H1 (cell line): Measurements from ENCODE around the gene IGFBP6. TPM values are rescaled to one million over a fixed set of nuclear protein-coding genes. Genes with fewer than 3 reads are reported as not detected.
A peak's percentile ranks its signal among the peaks of the same experiment; 100 is the strongest.

Experiments used
- CTCF ChIA-PET: fragments of 300-600 bp; sonication (Branson Sonifier 250); formaldehyde crosslinking; loops from one replicate; lab custom pipeline; 2021; ENCODE audit not compliant: partially characterized antibody; lab: Charles Lee
- POLR2A ChIA-PET: fragments of 300-600 bp; sonication (Branson Sonifier 250); formaldehyde crosslinking; loops from one replicate; lab custom pipeline; 2021; ENCODE audit warnings: inconsistent platforms; ENCODE audit not compliant: partially characterized antibody; lab: Charles Lee
- DNase-seq, 2 experiments: peaks; one replicate each; pipeline versions ENCODE4 v3.0.0 to v3.0.0-alpha.2; 2010 to 2022; ENCODE audit warnings: low spot score in 2 of 2, low read depth in 1 of 2, mixed read lengths in 1 of 2
- FAIRE-seq: peaks from 2 replicates; lab custom pipeline; 2011; peaks lifted over from hg19 to GRCh38; lab: Jason Lieb, UNC
- H2AFZ ChIP-seq: 2 replicates; pipeline ENCODE4 v1.8.1; 2012; ENCODE audit warnings: low read length, inconsistent platforms
- H2AK5ac ChIP-seq: 2 replicates; pipeline ENCODE4 v1.6.1; 2013; ENCODE audit warnings: low read depth, low read length
- H2BK120ac ChIP-seq: replicated peaks from 2 replicates; pipeline ENCODE3; 2013; ENCODE audit warnings: low read depth, low read length, inconsistent platforms
- H2BK12ac ChIP-seq: 2 replicates; pipeline ENCODE4 v1.6.1; 2013; ENCODE audit warnings: low read depth, low read length
- H2BK15ac ChIP-seq: 2 replicates; pipeline ENCODE4 v1.6.1; 2013; ENCODE audit warnings: low read length
- H2BK20ac ChIP-seq: 2 replicates; pipeline ENCODE4 v1.6.1; 2013; ENCODE audit warnings: low read length
- H2BK5ac ChIP-seq: 2 replicates; pipeline ENCODE4 v1.6.1; 2013; ENCODE audit warnings: low read depth, low read length
- H3K14ac ChIP-seq: 2 replicates; pipeline ENCODE4 v1.6.1; 2013; ENCODE audit warnings: inconsistent platforms; ENCODE audit not compliant: insufficient read length
- H3K18ac ChIP-seq: 2 replicates; pipeline ENCODE4 v1.6.1; 2013; ENCODE audit warnings: low read length; ENCODE audit errors: extremely low read depth
- H3K23ac ChIP-seq: 2 replicates; pipeline ENCODE4 v1.6.1; 2013; ENCODE audit warnings: inconsistent platforms; ENCODE audit not compliant: insufficient read length
- H3K23me2 ChIP-seq: 2 replicates; pipeline ENCODE4 v1.6.1; 2013; ENCODE audit warnings: low read depth, low read length
- H3K27ac ChIP-seq: 2 replicates; pipeline ENCODE4 v1.6.1; 2011; ENCODE audit warnings: low read depth, low read length, inconsistent platforms
- H3K27me3 ChIP-seq, 4 experiments: replicated peaks in 1 of 4; 1 replicate in 1 of 4; 2 replicates in 3 of 4; pipeline versions ENCODE4 v1.6.1 to v1.8.1; 2011 to 2013; ENCODE audit warnings: low read length in 3 of 4, mild to moderate bottlenecking in 3 of 4, inconsistent platforms in 2 of 4, mixed read lengths in 2 of 4, moderate library complexity in 1 of 4; ENCODE audit not compliant: control insufficient read depth in 3 of 4, insufficient read depth in 3 of 4; ENCODE audit errors: extremely low read depth in 1 of 4
- H3K36me3 ChIP-seq, 4 experiments: 2 replicates each; pipeline versions ENCODE4 v1.6.1 to v1.8.1; 2011 to 2013; ENCODE audit warnings: mild to moderate bottlenecking in 4 of 4, low read length in 3 of 4, moderate library complexity in 2 of 4, control low read depth in 1 of 4, inconsistent platforms in 1 of 4; ENCODE audit not compliant: insufficient read depth in 4 of 4, control insufficient read depth in 2 of 4
- H3K4ac ChIP-seq: replicated peaks from 2 replicates; pipeline ENCODE3; 2013; ENCODE audit warnings: low read length, low read depth, mixed read lengths, inconsistent platforms; ENCODE audit not compliant: insufficient read length
- H3K4me1 ChIP-seq, 4 experiments: replicated peaks in 1 of 4; 1 replicate in 1 of 4; 2 replicates in 3 of 4; pipeline versions ENCODE4 v1.6.1 to v1.8.1; 2011 to 2013; ENCODE audit warnings: low read length in 3 of 4, inconsistent platforms in 2 of 4, mixed read lengths in 1 of 4; ENCODE audit not compliant: insufficient read depth in 4 of 4, control insufficient read depth in 3 of 4
- H3K4me2 ChIP-seq, 2 experiments: 2 replicates each; pipeline versions ENCODE4 v1.6.1 to v1.8.1; 2011 to 2013; ENCODE audit warnings: low read depth in 2 of 2, low read length in 2 of 2, control low read depth in 1 of 2, inconsistent platforms in 1 of 2, mild to moderate bottlenecking in 1 of 2; ENCODE audit not compliant: insufficient read depth in 1 of 2
- H3K4me3 ChIP-seq, 4 experiments: fragments of 200-600, 300-600 bp in 1 of 4; sonication (generic), shearing (Covaris generic), sonication (Bioruptor Twin) in 1 of 4; 2 replicates each; pipeline versions ENCODE4 v1.5.1 to v1.8.1; 2011 to 2016; ENCODE audit warnings: low read length in 4 of 4, low read depth in 3 of 4, control low read depth in 2 of 4, inconsistent platforms in 2 of 4, mild to moderate bottlenecking in 2 of 4, mixed read lengths in 1 of 4, moderate library complexity in 1 of 4; ENCODE audit not compliant: insufficient read depth in 2 of 4; ENCODE audit errors: extremely low read depth in 1 of 4
- H3K56ac ChIP-seq: replicated peaks from 2 replicates; pipeline ENCODE3; 2013; ENCODE audit warnings: low read depth, mild to moderate bottlenecking, mixed read lengths, low read length, inconsistent platforms; ENCODE audit not compliant: insufficient read length
- H3K79me1 ChIP-seq: 2 replicates; pipeline ENCODE4 v1.6.1; 2013; ENCODE audit warnings: low read depth, low read length, control low read depth
- H3K79me2 ChIP-seq, 2 experiments: 2 replicates each; pipeline versions ENCODE4 v1.6.1 to v1.8.1; 2012 to 2013; ENCODE audit warnings: low read length in 2 of 2, mild to moderate bottlenecking in 2 of 2, inconsistent platforms in 1 of 2; ENCODE audit not compliant: insufficient read depth in 2 of 2, control insufficient read depth in 1 of 2
- H3K9ac ChIP-seq, 4 experiments: replicated peaks in 1 of 4; 1 replicate in 1 of 4; 2 replicates in 3 of 4; pipeline versions ENCODE4 v1.6.1 to v1.8.1; 2011 to 2013; ENCODE audit warnings: low read depth in 3 of 4, low read length in 3 of 4, control low read depth in 2 of 4, mild to moderate bottlenecking in 2 of 4, moderate library complexity in 2 of 4, inconsistent platforms in 1 of 4; ENCODE audit errors: extremely low read depth in 1 of 4
- H3K9me3 ChIP-seq, 2 experiments: 2 replicates each; pipeline versions ENCODE4 v1.6.1 to v1.8.1; 2012 to 2013; ENCODE audit warnings: mild to moderate bottlenecking in 2 of 2, moderate library complexity in 2 of 2, control low read depth in 1 of 2, inconsistent platforms in 1 of 2, low read depth in 1 of 2, low read length in 1 of 2, mixed read lengths in 1 of 2; ENCODE audit not compliant: insufficient read depth in 2 of 2
- H4K20me1 ChIP-seq, 2 experiments: replicated peaks in 1 of 2; 2 replicates each; pipeline versions ENCODE3 to v1.8.1; 2011 to 2013; ENCODE audit warnings: inconsistent platforms in 2 of 2, low read length in 2 of 2, mild to moderate bottlenecking in 1 of 2; ENCODE audit not compliant: insufficient read depth in 2 of 2, control insufficient read depth in 1 of 2
- H4K5ac ChIP-seq: 2 replicates; pipeline ENCODE4 v1.6.1; 2013; ENCODE audit warnings: low read length, low read depth, mixed read lengths, inconsistent platforms; ENCODE audit not compliant: insufficient read length
- H4K8ac ChIP-seq: 2 replicates; pipeline ENCODE4 v1.8.0; 2013; ENCODE audit warnings: mild to moderate bottlenecking, moderate library complexity, low read length, inconsistent platforms; ENCODE audit not compliant: insufficient read depth; ENCODE audit errors: extremely low read depth
- H4K91ac ChIP-seq: replicated peaks from 2 replicates; pipeline ENCODE3; 2013; ENCODE audit warnings: low read length, mixed read lengths, inconsistent platforms; ENCODE audit not compliant: insufficient read length
- CBX5 ChIP-seq: fragments of 300-800, 300-1000 bp; sonication (generic); IDR thresholded peaks from 2 replicates; pipeline ENCODE4 v1.7.1; 2016; ENCODE audit warnings: antibody characterized with exemption, low read length, low read depth
- CTCF ChIP-seq, 3 experiments: IDR thresholded peaks; 1 replicate in 2 of 3; 2 replicates in 1 of 3; pipeline versions ENCODE4 v1.5.1 to v1.6.1; 2011; ENCODE audit warnings: low read length in 3 of 3, mild to moderate bottlenecking in 3 of 3, inconsistent platforms in 2 of 3, low read depth in 1 of 3, moderate library complexity in 1 of 3; ENCODE audit not compliant: insufficient read depth in 1 of 3; ENCODE audit errors: control extremely low read depth in 1 of 3
- GABPA ChIP-seq: IDR thresholded peaks from 2 replicates; pipeline ENCODE4 v1.6.1; 2011; ENCODE audit warnings: mild to moderate bottlenecking, low read length, moderate library complexity, borderline replicate concordance; ENCODE audit not compliant: insufficient read depth
- GTF2F1 ChIP-seq: IDR thresholded peaks from 2 replicates; pipeline ENCODE4 v1.6.1; 2012; ENCODE audit warnings: low read depth, low read length, improper control_type of control experiment, borderline replicate concordance
- MAFK ChIP-seq: IDR thresholded peaks from 2 replicates; pipeline ENCODE4 v1.6.1; 2012; ENCODE audit warnings: low read depth, mild to moderate bottlenecking, improper control_type of control experiment, low read length
- TBP ChIP-seq: IDR thresholded peaks from 2 replicates; pipeline ENCODE4 v1.6.1; 2011; ENCODE audit warnings: low read depth, low read length, improper control_type of control experiment
- TCF12 ChIP-seq: IDR thresholded peaks from 2 replicates; pipeline ENCODE4 v1.6.1; 2011; ENCODE audit warnings: low read depth, mild to moderate bottlenecking, low read length
- WGBS, 2 experiments: shearing (Covaris generic) in 1 of 2; methylation state at CpG; one replicate each; pipeline versions ENCODE4 v1.1.6 to v1.1.7; 2013 to 2015; ENCODE audit warnings: low lambda C conversion rate in 2 of 2, mixed read lengths in 2 of 2, inconsistent platforms in 1 of 2, low coverage in 1 of 2, missing lambda C conversion rate in 1 of 2; ENCODE audit not compliant: insufficient replicate concordance in 2 of 2, insufficient coverage in 1 of 2, insufficient read length in 1 of 2; ENCODE audit errors: extremely low coverage in 1 of 2, missing lambda C conversion rate in 1 of 2; 5-methylcytosine and 5-hydroxymethylcytosine counted together
- polyA plus RNA-seq, 7 experiments: library from polyadenylated mRNA; depleted of rRNA in 3 of 7; stranded (reverse) in 5 of 7; unstranded in 2 of 7; fragments of >200 nt in 5 of 7; fragments of 200-250 nt in 2 of 7; gene quantifications; 1 replicate in 5 of 7; 2 replicates in 1 of 7; 4 replicates in 1 of 7; pipeline versions ENCODE4 v1.2.1 to v1.2.3, GENCODE V29; 2011 to 2013; ENCODE audit warnings: missing spikeins in 2 of 7, mixed read lengths in 2 of 7
- total RNA-seq: library from RNA; stranded (reverse); fragmentation: NEBNext Ultra II Directional; extraction: Animal tissue kit (Norgen Biotek cat#: 25700); gene quantifications from 2 replicates; pipeline ENCODE4 v1.2.1, GENCODE V29; 2021
- TF ChIP-seq, protein P1 (sequence below): IDR thresholded peaks from 2 replicates; pipeline ENCODE4 v1.6.1; 2012; ENCODE audit warnings: inconsistent platforms

The IGFBP6 gene
- total and polyA plus RNA-seq, 2 of the 8 experiments (the other 6 are each of a cell fraction or from before 2014, with no cell fraction given): 13.7 to 14.7 TPM

- CTCF ChIA-PET: interaction anchor here (19.1 kb wide), 1 partner anchor 36 kb away, joined by 531 read pairs; the partner anchor contains the start of gene SPRYD3
- H3K79me1 ChIP-seq: no peaks in the 10 kb centered on the region
- H4K8ac ChIP-seq: no peak overlapping the region; the same call in 1 of the 2 replicates
- H4K5ac ChIP-seq: no peak overlapping the region
- H3K56ac ChIP-seq: no peak overlapping the region
- peak overlapping the region; percentile 95; the same call in 1 of the 2 replicates for H2AK5ac ChIP-seq
- POLR2A ChIA-PET: no interaction called here
- TF ChIP-seq, protein P1, sequence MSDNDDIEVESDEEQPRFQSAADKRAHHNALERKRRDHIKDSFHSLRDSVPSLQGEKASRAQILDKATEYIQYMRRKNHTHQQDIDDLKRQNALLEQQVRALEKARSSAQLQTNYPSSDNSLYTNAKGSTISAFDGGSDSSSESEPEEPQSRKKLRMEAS: no peak
- TF ChIP-seq CTCF (IDR thresholded peaks at IDR 0.05; ENCODE audit: control extremely low read depth in 1 of 3, insufficient read depth in 1 of 3, low read depth in 1 of 3, low read length in 3 of 3): no peak
- TF ChIP-seq TBP: no peak
- no peak for TF ChIP-seq GTF2F1
- TF ChIP-seq MAFK: no peak
- no peak for TF ChIP-seq GABPA
- TF ChIP-seq CBX5: no peak
- TF ChIP-seq TCF12: no peak
- peaks cover 0 to 5% (median 1%) of the 10 kb centered on the region in 4 experiments; a peak in 5 of 7 replicates for H3K4me1 ChIP-seq
- no peaks in the 10 kb centered on the region for H3K36me3 ChIP-seq
- no peak overlapping the region; a peak in 1 of 4 replicates for H3K4me2 ChIP-seq
- H3K9me3 ChIP-seq: peaks cover 3 to 6% of the 10 kb centered on the region in 2 experiments; a peak in 3 of 4 replicates
- H2AFZ ChIP-seq: no peak overlapping the region
- no peaks in the 10 kb centered on the region for H4K20me1 ChIP-seq
- 94% methylated on average over 7 of the region's 7 CpGs; no CpG with 5 or more reads in 1 of the 2 experiments for WGBS, 2 experiments
- no peak overlapping the region for H3K9ac ChIP-seq
- no peak overlapping the region for H4K91ac ChIP-seq
- H3K27ac ChIP-seq: no peak overlapping the region
- H2BK120ac ChIP-seq: no peak overlapping the region
- H3K79me2 ChIP-seq: no peaks in the 10 kb centered on the region
- no peaks in the 10 kb centered on the region for H3K27me3 ChIP-seq
- no peak for FAIRE-seq
- DNase-seq: no peak
- no peak overlapping the region for H2BK20ac ChIP-seq
- H3K18ac ChIP-seq: no peak overlapping the region; the same call in 1 of the 2 replicates
- no peak overlapping the region for H3K14ac ChIP-seq
- H2BK15ac ChIP-seq: peak overlapping the region; percentile 31; the same call in 1 of the 2 replicates
- H3K4ac ChIP-seq: no peak overlapping the region
- no peak overlapping the region for H3K23ac ChIP-seq
- 0 out of 2 replicates have a peak overlapping the region, but pooled peaks have one; percentile 49 for H2BK5ac ChIP-seq
- no peak overlapping the region for H2BK12ac ChIP-seq
- no peak overlapping the region for H3K4me3 ChIP-seq
- no peaks in the 10 kb centered on the region for H3K23me2 ChIP-seq
These were observed 8.4 kb downstream of the IGFBP6 start for GRCh38 chr12:53105712-53106439.
